Lower leg skin (tissue), 3 donors: Measurements from ENCODE around the gene PRKAA2.

Source experiments
- POLR2A ChIP-seq, 2 donors: fragments of 450-650 bp; IDR thresholded peaks; one replicate each; pipeline ENCODE4 v1.6.1; 2016 to 2017; ENCODE audit warnings: antibody characterized with exemption in 2 of 2, mild to moderate bottlenecking in 1 of 2, moderate library complexity in 1 of 2
- TF ChIP-seq, protein P1 (sequence below), 3 donors: fragments of 450-650 bp; IDR thresholded peaks; one replicate each; pipeline ENCODE4 v1.5.1; 2016; ENCODE audit warnings: antibody characterized with exemption in 3 of 3, mild to moderate bottlenecking in 3 of 3, moderate library complexity in 2 of 3

DNA sequence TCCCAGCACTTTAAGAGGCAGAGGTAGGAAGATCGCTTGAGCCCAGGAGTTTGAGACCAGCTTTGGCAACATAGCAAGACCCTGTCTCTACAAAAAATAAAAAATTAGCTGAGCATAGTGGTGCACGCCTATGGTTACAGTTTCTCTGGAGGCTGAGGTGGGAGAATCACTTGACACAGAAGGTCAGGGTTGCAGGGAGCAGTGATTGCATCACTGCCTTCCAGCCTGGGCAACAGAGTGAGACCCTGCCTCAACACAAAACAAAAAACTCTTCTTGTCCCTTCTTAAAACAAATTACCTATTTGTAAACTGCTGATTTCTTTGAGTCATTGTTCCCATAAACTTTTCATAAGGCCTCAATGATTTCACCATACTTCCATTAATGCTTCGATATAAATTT, 18.7 kb downstream of the PRKAA2 start:
- TF ChIP-seq, protein P1, sequence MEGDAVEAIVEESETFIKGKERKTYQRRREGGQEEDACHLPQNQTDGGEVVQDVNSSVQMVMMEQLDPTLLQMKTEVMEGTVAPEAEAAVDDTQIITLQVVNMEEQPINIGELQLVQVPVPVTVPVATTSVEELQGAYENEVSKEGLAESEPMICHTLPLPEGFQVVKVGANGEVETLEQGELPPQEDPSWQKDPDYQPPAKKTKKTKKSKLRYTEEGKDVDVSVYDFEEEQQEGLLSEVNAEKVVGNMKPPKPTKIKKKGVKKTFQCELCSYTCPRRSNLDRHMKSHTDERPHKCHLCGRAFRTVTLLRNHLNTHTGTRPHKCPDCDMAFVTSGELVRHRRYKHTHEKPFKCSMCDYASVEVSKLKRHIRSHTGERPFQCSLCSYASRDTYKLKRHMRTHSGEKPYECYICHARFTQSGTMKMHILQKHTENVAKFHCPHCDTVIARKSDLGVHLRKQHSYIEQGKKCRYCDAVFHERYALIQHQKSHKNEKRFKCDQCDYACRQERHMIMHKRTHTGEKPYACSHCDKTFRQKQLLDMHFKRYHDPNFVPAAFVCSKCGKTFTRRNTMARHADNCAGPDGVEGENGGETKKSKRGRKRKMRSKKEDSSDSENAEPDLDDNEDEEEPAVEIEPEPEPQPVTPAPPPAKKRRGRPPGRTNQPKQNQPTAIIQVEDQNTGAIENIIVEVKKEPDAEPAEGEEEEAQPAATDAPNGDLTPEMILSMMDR (IDR thresholded peaks at IDR 0.05): no peak
- TF ChIP-seq POLR2A (IDR thresholded peaks at IDR 0.05): no peak
